B cell (primary cell): ENCODE results near the gene KTN1.

Experiments used
- EZH2 ChIP-seq: IDR thresholded peaks from 2 replicates; pipeline ENCODE4 v1.6.1; 2012; ENCODE audit warnings: borderline replicate concordance, low read depth, mild to moderate bottlenecking, moderate library complexity, low read length; ENCODE audit not compliant: insufficient read depth, poor library complexity, severe bottlenecking
- TF ChIP-seq, protein P1 (sequence below): fragments of 200-600 bp; IDR thresholded peaks from one replicate; pipeline ENCODE4 v1.8.0; 2022; ENCODE audit warnings: antibody characterized with exemption, mild to moderate bottlenecking

DNA sequence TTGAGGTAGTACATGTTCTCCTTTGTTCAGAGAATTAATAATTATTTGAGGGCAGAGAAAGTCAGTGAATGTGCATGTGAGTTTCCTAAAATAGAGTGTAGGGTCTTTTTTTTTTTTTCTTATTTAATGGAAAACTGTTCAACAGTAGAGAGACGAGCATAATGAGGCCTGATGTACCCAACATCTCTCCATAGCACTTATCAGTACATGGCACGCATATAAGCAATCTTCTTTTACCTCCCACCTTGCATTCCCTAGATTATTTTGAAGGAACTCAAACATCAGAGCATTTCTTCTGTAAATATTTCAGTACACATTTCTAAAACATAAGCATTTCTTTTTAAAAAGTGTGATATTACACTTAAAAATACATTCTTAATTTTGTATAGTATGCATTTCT lies 87.8 kb downstream of the KTN1 start:
- TF ChIP-seq, protein P1, sequence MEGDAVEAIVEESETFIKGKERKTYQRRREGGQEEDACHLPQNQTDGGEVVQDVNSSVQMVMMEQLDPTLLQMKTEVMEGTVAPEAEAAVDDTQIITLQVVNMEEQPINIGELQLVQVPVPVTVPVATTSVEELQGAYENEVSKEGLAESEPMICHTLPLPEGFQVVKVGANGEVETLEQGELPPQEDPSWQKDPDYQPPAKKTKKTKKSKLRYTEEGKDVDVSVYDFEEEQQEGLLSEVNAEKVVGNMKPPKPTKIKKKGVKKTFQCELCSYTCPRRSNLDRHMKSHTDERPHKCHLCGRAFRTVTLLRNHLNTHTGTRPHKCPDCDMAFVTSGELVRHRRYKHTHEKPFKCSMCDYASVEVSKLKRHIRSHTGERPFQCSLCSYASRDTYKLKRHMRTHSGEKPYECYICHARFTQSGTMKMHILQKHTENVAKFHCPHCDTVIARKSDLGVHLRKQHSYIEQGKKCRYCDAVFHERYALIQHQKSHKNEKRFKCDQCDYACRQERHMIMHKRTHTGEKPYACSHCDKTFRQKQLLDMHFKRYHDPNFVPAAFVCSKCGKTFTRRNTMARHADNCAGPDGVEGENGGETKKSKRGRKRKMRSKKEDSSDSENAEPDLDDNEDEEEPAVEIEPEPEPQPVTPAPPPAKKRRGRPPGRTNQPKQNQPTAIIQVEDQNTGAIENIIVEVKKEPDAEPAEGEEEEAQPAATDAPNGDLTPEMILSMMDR, result no peak
- no peak for TF ChIP-seq EZH2
